GM23248 (cell line): ENCODE data around the gene RADIL.

Source experiments
- EZH2 ChIP-seq: fragments of 200-600 bp; sonication (generic); IDR thresholded peaks from 2 replicates; pipeline ENCODE4 v1.6.1; 2018; ENCODE audit warnings: antibody characterized with exemption, mild to moderate bottlenecking; ENCODE audit not compliant: insufficient read depth, poor library complexity, severe bottlenecking
- EZH2phosphoT487 ChIP-seq: fragments of 200-600 bp; sonication (generic); IDR thresholded peaks from 2 replicates; pipeline ENCODE4 v1.6.1; 2018; ENCODE audit warnings: antibody characterized with exemption, moderate library complexity, mild to moderate bottlenecking, low read depth; ENCODE audit not compliant: insufficient read depth

GRCh38 chr7:4871056-4871680, 12.3 kb downstream of the RADIL start:
- TF ChIP-seq EZH2, result no peak
- TF ChIP-seq EZH2phosphoT487, result no peak
